Cerebellar cortex (tissue), 1 donor: ENCODE results near the gene BSPRY.
"Not testable (repeated sequence)": the region's sequence is repeated elsewhere in the genome, so short reads cannot be mapped to it uniquely, and the experiment has no call there.

Experiments used
- DNase-seq: peaks from one replicate; pipeline ENCODE4 v3.0.0-alpha.2; 2015; ENCODE audit warnings: low spot score

BSPRY gene

GRCh38 chr9:113370806-113371325 lies 21.5 kb downstream of the BSPRY start:
- DNase-seq, result no peak

GRCh38 chr9:113372059-113372458 lies 22.7 kb downstream of the BSPRY start:
- no peak for DNase-seq

- no peak for DNase-seq
Observed at GRCh38 chr9:113373256-113373655, 23.9 kb downstream of the BSPRY start.

- DNase-seq, result no peak
Observed at GRCh38 chr9:113373676-113374392, 24.5 kb downstream of the BSPRY start.

DNA sequence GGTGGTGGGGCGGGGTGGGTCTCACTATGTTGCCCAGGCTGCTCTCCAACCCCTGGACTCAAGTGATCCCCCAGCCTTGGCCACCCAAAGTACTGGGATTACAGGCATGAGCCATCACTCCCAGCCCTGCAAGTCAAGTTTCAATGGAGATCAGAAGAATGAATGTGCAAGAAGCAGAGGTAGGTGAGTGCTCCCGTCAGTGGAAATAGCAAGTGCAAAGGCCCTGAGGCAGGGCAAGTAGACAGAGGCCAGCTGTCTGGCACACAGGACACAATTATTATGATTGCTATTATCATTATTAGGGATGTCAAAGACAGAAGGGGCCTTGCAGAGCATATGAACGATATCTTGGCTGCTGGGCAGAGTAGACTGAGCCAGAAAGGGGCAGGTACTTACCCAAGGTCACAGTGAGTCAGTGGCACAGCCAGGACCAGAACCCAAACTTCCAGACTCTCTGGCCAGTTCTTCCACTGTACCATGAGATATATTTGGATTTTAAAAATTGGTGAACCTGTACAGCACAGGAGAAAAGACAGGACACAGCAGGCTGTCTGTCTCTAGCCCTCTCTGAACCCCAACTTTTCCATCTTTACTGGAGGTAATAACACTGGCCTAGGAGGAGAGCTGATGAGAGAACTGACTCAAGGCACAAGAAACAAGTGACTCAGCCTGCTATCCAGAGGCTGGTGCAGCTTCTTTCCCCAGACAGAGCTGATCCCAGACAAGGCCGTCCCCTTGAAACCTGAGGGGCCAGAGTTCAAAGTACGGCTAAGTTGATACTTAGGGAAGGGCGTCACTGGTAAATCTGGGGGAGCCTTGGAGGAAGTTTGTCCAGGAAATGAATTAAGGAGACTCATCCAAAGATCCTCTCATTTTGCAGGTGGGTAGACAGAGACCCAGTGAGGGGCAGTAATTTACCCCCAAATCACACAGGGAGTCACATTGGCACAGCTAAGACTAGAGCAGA lies 26.0 kb downstream of the BSPRY start:
- DNase-seq, result no peak

- DNase-seq, result peak; percentile 83
Observed at GRCh38 chr9:113376634-113377567, 27.6 kb downstream of the BSPRY start, which contains the start of gene HDHD3. HDHD3 (minus strand) TSS chr9:113376986; CDS start chr9:113374354, 2,632 bp downstream.

DNA sequence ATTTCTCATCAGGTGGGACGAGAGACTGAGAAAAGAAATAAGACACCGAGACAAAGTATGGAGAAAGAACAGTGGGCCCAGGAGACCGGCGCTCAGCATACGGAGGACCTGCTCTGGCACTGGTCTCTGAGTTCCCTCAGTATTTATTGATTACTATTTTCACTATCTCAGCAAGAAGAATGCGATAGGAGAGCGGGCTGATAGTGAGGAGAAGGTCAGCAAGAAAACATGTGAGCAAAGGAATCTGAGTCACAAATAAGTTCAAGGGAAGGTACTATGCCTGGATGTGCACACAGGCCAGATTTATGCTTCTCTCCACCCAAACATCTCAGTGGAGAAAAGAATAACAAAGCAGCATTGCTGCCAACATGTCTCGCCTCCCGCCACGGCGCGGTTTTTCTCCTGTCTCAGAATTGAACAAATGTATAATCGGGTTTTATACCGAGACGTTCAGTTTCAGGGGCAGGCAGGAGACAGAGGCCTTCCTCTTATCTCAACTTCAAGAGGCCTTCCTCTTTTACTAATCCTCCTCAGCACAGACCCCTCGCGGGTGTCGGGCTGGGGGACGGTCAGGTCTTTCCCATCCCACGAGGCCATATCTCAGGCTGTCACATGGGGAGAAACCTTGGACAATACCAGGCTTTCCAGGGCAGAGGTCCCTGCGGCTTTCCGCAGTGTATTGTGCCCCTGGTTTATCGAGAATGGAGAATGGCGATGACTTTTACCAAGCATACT lies 29.9 kb downstream of the BSPRY start:
- not testable (repeated sequence) for DNase-seq

GRCh38 chr9:113379829-113380210 lies 30.5 kb downstream of the BSPRY start:
- not testable (repeated sequence) for DNase-seq

- no peak for DNase-seq
Observed at GRCh38 chr9:113380869-113381378, 31.6 kb downstream of the BSPRY start.

DNA sequence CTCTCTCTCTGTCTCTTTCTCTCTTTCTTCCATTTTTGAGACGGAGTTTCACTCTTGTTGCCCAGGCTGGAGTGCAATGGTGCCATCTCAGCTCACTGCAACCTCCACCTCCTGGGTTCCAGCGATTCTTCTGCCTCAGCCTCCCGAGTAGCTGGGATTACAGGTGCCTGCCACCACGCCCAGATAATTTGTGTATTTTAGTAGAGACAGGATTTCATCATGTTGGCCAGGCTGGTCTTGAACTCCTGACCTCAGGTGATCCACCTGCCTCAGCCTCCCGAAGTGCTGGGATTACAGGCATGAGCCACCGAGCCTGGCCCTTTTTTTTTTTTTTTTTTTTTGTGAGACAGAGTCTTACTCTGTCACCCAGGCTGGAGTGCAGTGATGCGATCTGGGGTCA lies 32.1 kb downstream of the BSPRY start:
- not testable (repeated sequence) for DNase-seq

DNA sequence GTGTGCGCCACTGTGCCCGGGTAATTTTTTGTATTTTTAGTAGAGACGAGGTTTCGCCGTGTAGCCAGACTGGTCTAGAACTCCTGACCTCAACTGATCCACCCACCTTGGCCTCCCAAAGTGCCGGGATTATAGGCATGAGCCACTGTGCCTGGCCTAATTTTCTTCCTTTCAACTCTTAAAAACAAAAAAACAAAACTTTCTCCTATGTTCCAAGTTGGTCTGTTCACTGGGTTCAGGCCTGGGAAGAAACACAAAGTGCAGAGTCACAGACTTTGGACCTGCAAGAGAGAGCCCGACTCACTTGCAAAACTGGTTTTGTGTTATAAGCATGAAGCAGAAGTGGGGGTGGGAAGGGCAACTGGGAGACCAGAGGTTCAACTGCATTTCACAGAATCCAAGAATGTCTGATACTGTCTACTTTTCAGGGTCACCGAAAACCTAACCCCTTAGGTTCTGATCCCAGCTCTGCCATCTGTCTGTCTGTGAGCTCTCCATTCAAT lies 32.6 kb downstream of the BSPRY start:
- DNase-seq, result no peak

- no peak for DNase-seq
Observed at GRCh38 chr9:113386571-113387393, 37.4 kb downstream of the BSPRY start.

DNA sequence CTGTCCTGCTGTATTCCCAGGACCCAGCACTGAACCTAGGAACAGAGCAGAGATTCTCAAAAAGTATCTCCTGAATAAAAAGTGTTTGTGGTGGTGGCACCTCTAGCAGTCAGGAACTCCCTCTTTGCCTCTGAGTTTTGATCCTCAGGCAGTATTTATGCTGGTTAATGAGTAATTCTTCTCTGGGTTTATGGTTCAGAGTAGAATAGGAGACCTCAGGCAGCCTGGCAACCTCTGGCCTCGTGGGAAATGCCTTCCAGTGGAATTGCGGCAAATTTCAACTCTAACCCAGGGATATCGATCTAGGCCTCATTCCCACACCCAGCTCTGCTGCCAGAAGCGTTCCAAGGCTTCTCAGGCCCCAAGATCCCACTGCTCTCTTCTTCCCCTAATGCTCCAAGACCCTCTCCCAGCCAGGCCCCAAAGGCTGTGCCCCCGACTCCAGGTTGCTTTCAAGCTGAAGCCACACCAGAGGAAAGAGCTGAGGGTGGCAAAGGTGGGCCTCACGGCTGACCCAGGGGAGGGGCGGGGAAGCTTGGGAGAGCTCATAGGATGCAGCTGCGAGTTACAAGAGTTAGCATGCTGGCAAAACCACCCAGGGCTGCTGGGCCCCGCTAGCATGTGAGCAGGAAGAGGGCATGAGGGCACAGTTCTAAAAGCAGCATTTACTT lies 38.4 kb downstream of the BSPRY start:
- DNase-seq, result no peak

DNA sequence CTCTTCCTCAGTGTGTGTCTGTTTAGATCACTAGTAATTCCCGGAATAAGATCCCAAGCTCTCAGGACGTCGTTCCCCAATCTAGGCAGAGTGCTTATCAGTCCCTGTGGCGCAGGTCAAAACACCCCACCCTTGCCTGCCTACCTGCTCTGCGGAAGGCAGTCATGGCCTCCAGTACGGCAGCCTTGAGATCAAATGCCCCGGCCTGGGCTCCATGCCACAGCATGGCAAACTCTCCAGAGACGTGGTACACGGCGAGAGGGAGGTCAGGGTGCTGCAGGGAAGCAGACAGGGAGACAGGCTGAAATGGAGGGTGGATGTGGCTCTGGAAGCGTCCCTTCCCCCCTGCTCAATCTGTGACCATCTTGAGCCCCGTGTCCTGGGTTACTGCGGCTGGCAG lies 39.5 kb downstream of the BSPRY start:
- DNase-seq, result no peak

DNA sequence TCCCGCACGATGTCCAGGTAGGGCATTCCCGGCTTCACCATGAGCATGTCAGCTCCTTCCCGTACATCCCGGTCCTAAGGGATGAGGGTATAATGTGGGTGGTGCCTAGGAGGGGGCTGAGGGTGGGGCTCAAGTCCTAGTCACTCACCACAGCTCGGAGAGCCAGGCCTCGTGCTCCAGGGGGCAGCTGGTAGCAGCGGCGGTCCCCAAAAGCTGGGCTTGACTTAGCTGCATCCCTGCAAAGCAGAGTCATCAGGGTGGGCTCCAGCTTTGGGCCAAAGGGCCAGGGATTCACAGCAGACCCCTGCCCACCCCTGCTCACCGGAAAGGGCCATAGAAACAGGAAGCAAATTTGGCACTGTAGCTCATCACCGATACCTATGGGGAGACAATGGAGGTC lies 40.1 kb downstream of the BSPRY start:
- DNase-seq, result no peak

GRCh38 chr9:113390192-113390960 lies 41.0 kb downstream of the BSPRY start:
- no peak for DNase-seq

GRCh38 chr9:113391917-113392316 lies 42.6 kb downstream of the BSPRY start:
- DNase-seq, result no peak

GRCh38 chr9:113393281-113393680 lies 43.9 kb downstream of the BSPRY start:
- no peak for DNase-seq
